ENCODE data around the gene THAP6.
"Not testable (repeated sequence)": the region's sequence is repeated elsewhere in the genome, so short reads cannot be mapped to it uniquely, and the experiment has no call there.

The THAP6 gene

DNA sequence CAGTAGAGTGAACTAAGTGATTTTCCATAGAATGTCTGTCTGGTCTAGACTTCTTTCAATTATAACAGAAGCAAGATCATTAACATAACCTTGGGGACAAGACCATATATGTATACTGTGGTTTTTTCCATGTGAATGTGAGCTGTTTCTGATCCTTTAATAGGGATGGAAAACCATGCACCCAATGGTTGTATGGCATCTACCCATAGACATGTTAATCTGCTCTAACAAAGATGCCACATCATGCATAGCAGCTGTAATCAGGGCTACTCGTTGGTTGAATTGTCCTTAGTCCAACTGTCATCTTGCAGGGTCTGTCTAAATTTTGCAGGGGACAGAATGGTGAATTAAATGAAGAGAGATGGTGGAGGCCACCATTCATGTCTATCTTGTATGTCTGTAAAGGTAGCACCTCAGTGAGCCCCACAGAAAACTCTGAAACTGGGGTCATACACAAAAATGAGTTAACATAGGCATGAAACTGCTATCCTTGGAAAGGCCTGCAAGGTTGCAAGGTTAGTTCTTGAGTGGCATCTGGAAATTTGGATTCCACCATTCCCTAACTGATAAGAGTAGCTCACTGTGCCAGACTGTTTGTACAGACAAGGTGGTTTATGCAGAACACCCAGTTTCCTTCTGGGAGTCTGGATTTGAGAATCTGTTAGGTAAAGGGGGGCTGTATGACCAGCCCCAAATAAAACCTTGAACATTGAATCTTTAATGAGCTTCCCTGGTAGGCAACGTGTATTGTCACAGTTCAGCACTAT, 16.5 kb downstream of the THAP6 start:
- ATAC-seq (ENCODE audit: low read depth) (no peak), DNase-seq (ENCODE audit: low spot score) (no peak)
- Histone ChIP-seq H3K4me1 (ENCODE audit: insufficient read depth, poor library complexity, severe bottlenecking) (no peaks in the 10 kb centered on the region), H3K9me3 (ENCODE audit: severe bottlenecking) (peaks cover 6% of the 10 kb centered on the region), H3K36me3 (ENCODE audit: low read depth) (peaks cover 53% of the 10 kb centered on the region), H3K27ac (ENCODE audit: poor library complexity, severe bottlenecking) (no peak overlapping the region), H3K27me3 (ENCODE audit: insufficient read depth, poor library complexity, severe bottlenecking) (no peaks in the 10 kb centered on the region), H3K4me3 (ENCODE audit: severe bottlenecking) (no peak overlapping the region)
- TF ChIP-seq, protein P1, sequence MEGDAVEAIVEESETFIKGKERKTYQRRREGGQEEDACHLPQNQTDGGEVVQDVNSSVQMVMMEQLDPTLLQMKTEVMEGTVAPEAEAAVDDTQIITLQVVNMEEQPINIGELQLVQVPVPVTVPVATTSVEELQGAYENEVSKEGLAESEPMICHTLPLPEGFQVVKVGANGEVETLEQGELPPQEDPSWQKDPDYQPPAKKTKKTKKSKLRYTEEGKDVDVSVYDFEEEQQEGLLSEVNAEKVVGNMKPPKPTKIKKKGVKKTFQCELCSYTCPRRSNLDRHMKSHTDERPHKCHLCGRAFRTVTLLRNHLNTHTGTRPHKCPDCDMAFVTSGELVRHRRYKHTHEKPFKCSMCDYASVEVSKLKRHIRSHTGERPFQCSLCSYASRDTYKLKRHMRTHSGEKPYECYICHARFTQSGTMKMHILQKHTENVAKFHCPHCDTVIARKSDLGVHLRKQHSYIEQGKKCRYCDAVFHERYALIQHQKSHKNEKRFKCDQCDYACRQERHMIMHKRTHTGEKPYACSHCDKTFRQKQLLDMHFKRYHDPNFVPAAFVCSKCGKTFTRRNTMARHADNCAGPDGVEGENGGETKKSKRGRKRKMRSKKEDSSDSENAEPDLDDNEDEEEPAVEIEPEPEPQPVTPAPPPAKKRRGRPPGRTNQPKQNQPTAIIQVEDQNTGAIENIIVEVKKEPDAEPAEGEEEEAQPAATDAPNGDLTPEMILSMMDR (IDR thresholded peaks at IDR 0.05; ENCODE audit: poor library complexity, severe bottlenecking): no peak

DNA sequence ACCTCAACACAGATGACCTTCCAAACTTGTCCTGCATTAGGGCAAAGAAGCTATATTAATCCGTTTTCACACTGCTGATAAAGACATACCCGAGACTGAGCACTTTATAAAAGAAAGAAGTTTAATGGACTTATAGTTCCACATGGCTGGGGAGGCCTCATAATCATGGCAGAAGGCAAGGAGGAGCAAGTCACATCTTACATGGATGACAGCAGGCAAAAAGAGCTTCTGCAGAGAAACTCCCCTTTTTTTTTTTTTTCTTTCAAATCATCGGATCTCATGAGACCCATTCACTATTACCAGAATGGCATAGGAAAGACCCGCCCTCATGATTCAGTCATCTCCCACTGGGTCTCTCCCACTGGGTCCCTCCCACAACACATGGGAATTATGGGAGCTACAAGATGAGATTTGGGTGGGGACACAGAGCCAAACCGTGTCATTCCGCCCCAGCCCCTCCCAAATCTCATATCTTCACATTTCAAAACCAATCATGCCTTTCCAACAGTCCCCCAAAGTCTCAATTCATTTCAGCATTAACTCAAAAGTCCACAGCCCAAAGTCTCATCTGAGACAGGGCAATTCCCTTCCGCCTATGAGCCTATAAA, 17.4 kb downstream of the THAP6 start:
- DNase-seq (ENCODE audit: low spot score): not testable (repeated sequence)
- H3K36me3 ChIP-seq (ENCODE audit: low read depth): peaks cover 44% of the 10 kb centered on the region

DNA sequence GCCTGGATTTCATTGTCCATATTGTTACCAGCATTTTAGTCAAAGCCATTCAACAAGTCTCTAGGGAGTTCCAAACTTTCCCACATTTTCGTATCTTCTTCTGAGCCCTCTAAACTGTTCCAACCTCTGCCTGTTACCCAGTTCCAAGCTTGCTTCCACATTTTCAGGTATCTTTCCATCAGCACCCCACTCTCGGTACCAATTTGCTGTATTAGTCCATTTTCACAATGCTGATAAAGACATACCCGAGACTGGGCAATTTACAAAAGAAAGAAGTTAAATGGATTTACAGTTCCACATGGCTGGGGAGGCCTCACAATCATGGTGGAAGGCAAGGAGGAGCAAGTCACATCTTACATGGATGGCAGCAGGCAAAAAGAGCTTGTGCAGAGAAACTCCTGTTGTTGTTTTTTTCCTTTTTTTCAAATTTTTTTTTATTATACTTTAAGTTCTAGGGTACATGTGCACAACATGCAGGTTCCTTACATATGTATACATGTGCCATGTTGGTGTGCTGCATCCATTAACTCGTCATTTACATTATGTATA, 19.1 kb downstream of the THAP6 start:
- H3K4me3 ChIP-seq (ENCODE audit: severe bottlenecking); H3K9me3 ChIP-seq (ENCODE audit: severe bottlenecking); H3K4me1 ChIP-seq (ENCODE audit: insufficient read depth, poor library complexity, severe bottlenecking); H3K27me3 ChIP-seq (ENCODE audit: insufficient read depth, poor library complexity, severe bottlenecking); ATAC-seq (ENCODE audit: low read depth); DNase-seq (ENCODE audit: low spot score); H3K27ac ChIP-seq (ENCODE audit: poor library complexity, severe bottlenecking): not testable (repeated sequence)
- peaks cover 26% of the 10 kb centered on the region for H3K36me3 ChIP-seq (ENCODE audit: low read depth)

More for the DNA sequence above, 17.4 kb downstream of the THAP6 start:
- ATAC-seq (ENCODE audit: low read depth); H3K27me3 ChIP-seq (ENCODE audit: insufficient read depth, poor library complexity, severe bottlenecking); H3K4me3 ChIP-seq (ENCODE audit: severe bottlenecking); H3K9me3 ChIP-seq (ENCODE audit: severe bottlenecking); H3K4me1 ChIP-seq (ENCODE audit: insufficient read depth, poor library complexity, severe bottlenecking); H3K27ac ChIP-seq (ENCODE audit: poor library complexity, severe bottlenecking): not testable (repeated sequence)

DNA sequence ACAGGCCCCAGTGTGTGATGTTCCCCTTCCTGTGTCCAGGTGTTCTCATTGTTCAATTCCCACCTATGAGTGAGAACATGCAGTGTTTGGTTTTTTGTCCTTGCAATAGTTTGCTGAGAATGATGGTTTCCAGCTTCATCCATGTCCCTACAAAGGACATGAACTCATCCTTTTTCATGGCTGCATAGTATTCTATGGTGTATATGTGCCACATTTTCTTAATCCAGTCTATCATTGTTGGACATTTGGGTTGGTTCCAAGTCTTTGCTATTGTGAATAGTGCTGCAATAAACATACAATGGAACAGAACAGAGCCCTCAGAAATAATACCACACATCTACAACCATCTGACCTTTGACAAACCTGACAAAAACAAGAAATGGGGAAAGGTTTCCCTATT, 19.7 kb downstream of the THAP6 start:
- not testable (repeated sequence) for H3K27me3 ChIP-seq (ENCODE audit: insufficient read depth, poor library complexity, severe bottlenecking); ATAC-seq (ENCODE audit: low read depth); H3K27ac ChIP-seq (ENCODE audit: poor library complexity, severe bottlenecking); DNase-seq (ENCODE audit: low spot score); H3K4me1 ChIP-seq (ENCODE audit: insufficient read depth, poor library complexity, severe bottlenecking); H3K4me3 ChIP-seq (ENCODE audit: severe bottlenecking); H3K9me3 ChIP-seq (ENCODE audit: severe bottlenecking)
- peaks cover 23% of the 10 kb centered on the region for H3K36me3 ChIP-seq (ENCODE audit: low read depth)

DNA sequence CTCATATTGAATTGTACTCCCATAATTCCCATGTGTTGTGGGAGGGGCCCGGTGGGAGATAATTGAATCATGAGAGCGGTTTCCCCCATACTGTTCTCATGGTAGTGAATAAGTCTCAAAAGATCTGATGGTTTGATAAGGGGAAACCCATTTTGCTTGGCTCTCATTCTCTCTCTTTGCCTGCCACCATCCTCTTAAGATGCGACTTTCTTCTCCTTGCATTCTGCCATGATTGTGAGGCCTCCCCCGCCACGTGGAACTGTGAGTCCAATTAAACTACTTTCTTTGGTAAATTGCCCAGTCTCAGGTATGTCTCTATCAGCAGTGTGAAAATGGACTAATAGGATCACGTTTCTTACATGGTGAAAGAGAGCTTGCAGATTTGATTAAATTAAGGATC, 23.0 kb downstream of the THAP6 start:
- not testable (repeated sequence) for H3K36me3 ChIP-seq (ENCODE audit: low read depth); H3K27ac ChIP-seq (ENCODE audit: poor library complexity, severe bottlenecking); H3K4me1 ChIP-seq (ENCODE audit: insufficient read depth, poor library complexity, severe bottlenecking); ATAC-seq (ENCODE audit: low read depth); H3K4me3 ChIP-seq (ENCODE audit: severe bottlenecking); DNase-seq (ENCODE audit: low spot score); H3K9me3 ChIP-seq (ENCODE audit: severe bottlenecking); H3K27me3 ChIP-seq (ENCODE audit: insufficient read depth, poor library complexity, severe bottlenecking)

DNA sequence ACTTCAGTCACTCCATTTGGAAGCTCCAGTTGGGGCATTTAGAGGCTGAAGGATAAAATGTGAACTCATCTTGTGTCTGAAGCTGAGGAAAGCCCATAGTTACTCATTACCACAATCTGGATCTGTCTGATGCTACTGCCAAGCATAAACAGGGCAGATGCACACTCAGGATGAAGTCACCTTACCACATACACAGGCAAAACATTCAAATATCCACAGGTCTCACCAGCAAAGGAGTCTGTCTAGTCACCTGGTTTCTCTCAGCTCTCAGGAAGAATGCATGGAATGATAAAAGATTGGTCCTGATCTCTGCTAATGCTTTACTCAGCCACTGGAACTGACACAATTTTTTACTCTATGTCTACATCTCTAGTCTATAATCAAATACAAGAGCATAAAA, 28.6 kb downstream of the THAP6 start:
- DNase-seq (ENCODE audit: low spot score) (no peak), ATAC-seq (ENCODE audit: low read depth) (peak; percentile 97)
- Histone ChIP-seq H3K27me3 (ENCODE audit: insufficient read depth, poor library complexity, severe bottlenecking) (no peaks in the 10 kb centered on the region), H3K9me3 (ENCODE audit: severe bottlenecking) (no peaks in the 10 kb centered on the region), H3K4me3 (ENCODE audit: severe bottlenecking) (no peak overlapping the region), H3K36me3 (ENCODE audit: low read depth) (no peaks in the 10 kb centered on the region), H3K4me1 (ENCODE audit: insufficient read depth, poor library complexity, severe bottlenecking) (peaks cover 7% of the 10 kb centered on the region), H3K27ac (ENCODE audit: poor library complexity, severe bottlenecking) (peak overlapping the region; percentile 67)
- TF ChIP-seq, protein P1 (IDR thresholded peaks at IDR 0.05; ENCODE audit: poor library complexity, severe bottlenecking): no peak

DNA sequence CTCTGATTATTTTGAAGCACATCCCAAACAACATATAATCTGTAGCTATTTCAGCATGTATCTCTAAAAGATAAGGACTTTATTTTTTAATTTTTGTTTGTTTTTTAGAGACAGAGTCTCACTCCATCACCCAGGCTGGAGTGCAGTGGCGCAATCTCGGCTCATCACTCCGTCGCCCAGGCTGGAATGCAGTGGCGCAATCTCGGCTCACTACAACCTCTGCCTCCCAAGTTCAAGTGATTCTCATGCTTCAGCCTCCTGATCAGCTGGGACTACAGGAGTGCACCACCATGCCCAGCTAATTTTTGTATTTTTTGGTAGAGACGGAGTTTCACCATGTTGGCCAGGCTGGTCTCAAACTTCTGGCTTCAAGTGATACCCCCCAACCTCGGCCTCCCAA, 29.9 kb downstream of the THAP6 start:
- ATAC-seq (ENCODE audit: low read depth): not testable (repeated sequence)

More for the DNA sequence above, 29.9 kb downstream of the THAP6 start:
- H3K36me3 ChIP-seq (ENCODE audit: low read depth); H3K4me1 ChIP-seq (ENCODE audit: insufficient read depth, poor library complexity, severe bottlenecking); H3K9me3 ChIP-seq (ENCODE audit: severe bottlenecking); DNase-seq (ENCODE audit: low spot score); H3K4me3 ChIP-seq (ENCODE audit: severe bottlenecking); H3K27me3 ChIP-seq (ENCODE audit: insufficient read depth, poor library complexity, severe bottlenecking): not testable (repeated sequence)
- H3K27ac ChIP-seq (ENCODE audit: poor library complexity, severe bottlenecking): peak overlapping the region; percentile 67
